IMR-90 (cell line): Measurements from ENCODE around the gene NEXMIF. TPM values are rescaled to one million over a fixed set of nuclear protein-coding genes. Genes with fewer than 3 reads are reported as not detected.

Source experiments
- ATAC-seq: fragments of 200-7000 bp; cut with Tn5 transposase; 2 replicates; pipeline ENCODE4 v1.9.1; 2020; ENCODE audit warnings: low read depth, mild to moderate bottlenecking, moderate library complexity
- BruUV-seq: library from RNA; stranded (reverse); fragments of 400-500 nt; replicated peaks from 2 replicates; lab custom pipeline; 2021; lab: Mats Ljungman, UMichigan
- CTCF ChIA-PET: fragments of 300-600 bp; formaldehyde crosslinking; extraction: SDS; loops from one replicate; lab custom pipeline; 2021; ENCODE audit warnings: antibody characterized with exemption; lab: Yijun Ruan, JAX
- POLR2A ChIA-PET: fragments of 300-600 bp; sonication (Branson Sonifier 250); formaldehyde crosslinking; loops from one replicate; lab custom pipeline; 2022; ENCODE audit warnings: antibody characterized with exemption; ENCODE audit not compliant: unreplicated experiment; lab: Charles Lee
- DNase-seq: peaks from one replicate; pipeline ENCODE4 v3.0.0; 2013
- H2AFZ ChIP-seq: replicated peaks from 2 replicates; pipeline ENCODE3; 2013; ENCODE audit warnings: low read length, mild to moderate bottlenecking; ENCODE audit not compliant: poor library complexity
- H2AK5ac ChIP-seq: 2 replicates; pipeline ENCODE4 v1.6.1; 2013; ENCODE audit warnings: low read depth, low read length, inconsistent platforms
- H2AK9ac ChIP-seq: replicated peaks from 2 replicates; pipeline ENCODE3; 2013; ENCODE audit warnings: mild to moderate bottlenecking, low read depth, low read length, moderate library complexity; ENCODE audit not compliant: poor library complexity
- H2BK120ac ChIP-seq: 2 replicates; pipeline ENCODE4 v1.6.1; 2013; ENCODE audit warnings: low read depth, low read length, inconsistent platforms
- H2BK15ac ChIP-seq: 3 replicates; pipeline ENCODE4 v1.6.1; 2013; ENCODE audit warnings: low read depth, low read length, inconsistent platforms
- H2BK20ac ChIP-seq: 2 replicates; pipeline ENCODE4 v1.6.1; 2013; ENCODE audit warnings: low read depth, mild to moderate bottlenecking, inconsistent platforms, low read length, moderate library complexity
- H2BK5ac ChIP-seq: 2 replicates; pipeline ENCODE4 v1.6.1; 2013; ENCODE audit warnings: mild to moderate bottlenecking, low read depth, low read length, inconsistent platforms; ENCODE audit not compliant: poor library complexity, severe bottlenecking
- H3K14ac ChIP-seq: replicated peaks from 2 replicates; pipeline ENCODE4 v1.6.1; 2013; ENCODE audit warnings: low read depth, low read length, inconsistent platforms
- H3K18ac ChIP-seq: 2 replicates; pipeline ENCODE4 v1.6.1; 2013; ENCODE audit warnings: low read depth, low read length, control low read depth
- H3K23ac ChIP-seq: 2 replicates; pipeline ENCODE4 v1.6.1; 2013; ENCODE audit warnings: low read depth, low read length, inconsistent platforms
- H3K27ac ChIP-seq: 2 replicates; pipeline ENCODE4 v1.5.1; 2013; ENCODE audit warnings: mild to moderate bottlenecking, control low read depth, low read length; ENCODE audit not compliant: insufficient read depth
- H3K27me3 ChIP-seq: 2 replicates; pipeline ENCODE4 v1.6.1; 2013; ENCODE audit warnings: low read length; ENCODE audit not compliant: control insufficient read depth, insufficient read depth
- H3K36me3 ChIP-seq: 2 replicates; pipeline ENCODE4 v1.6.1; 2013; ENCODE audit warnings: low read length, mixed read lengths; ENCODE audit not compliant: control insufficient read depth, insufficient read depth
- H3K4ac ChIP-seq: 2 replicates; pipeline ENCODE4 v1.6.1; 2013; ENCODE audit warnings: low read depth, low read length, inconsistent platforms
- H3K4me1 ChIP-seq: 2 replicates; pipeline ENCODE4 v1.6.1; 2013; ENCODE audit warnings: low read length, mixed read lengths; ENCODE audit not compliant: control insufficient read depth, insufficient read depth
- H3K4me2 ChIP-seq: 2 replicates; pipeline ENCODE4 v1.6.1; 2013; ENCODE audit warnings: low read depth, mild to moderate bottlenecking, control low read depth, low read length, moderate library complexity
- H3K4me3 ChIP-seq: 2 replicates; pipeline ENCODE4 v1.5.1; 2013; ENCODE audit warnings: low read depth, mild to moderate bottlenecking, control low read depth, low read length, moderate library complexity; ENCODE audit not compliant: insufficient read depth
- H3K56ac ChIP-seq: 2 replicates; pipeline ENCODE4 v1.6.1; 2013; ENCODE audit warnings: low read length, inconsistent platforms; ENCODE audit not compliant: insufficient read depth; ENCODE audit errors: extremely low read depth
- H3K79me1 ChIP-seq, 2 experiments: 2 replicates each; pipeline ENCODE4 v1.6.1; 2013; ENCODE audit warnings: low read length in 2 of 2, inconsistent platforms in 1 of 2, low read depth in 1 of 2
- H3K9ac ChIP-seq: 2 replicates; pipeline ENCODE4 v1.6.1; 2013; ENCODE audit warnings: low read depth, low read length, control low read depth
- H3K9me1 ChIP-seq: 2 replicates; pipeline ENCODE4 v1.6.1; 2013; ENCODE audit warnings: low read length, inconsistent platforms; ENCODE audit not compliant: insufficient read depth
- H3K9me3 ChIP-seq: 2 replicates; pipeline ENCODE4 v1.6.1; 2013; ENCODE audit warnings: low read length; ENCODE audit not compliant: control insufficient read depth, insufficient read depth
- H4K20me1 ChIP-seq: 2 replicates; pipeline ENCODE4 v1.6.1; 2013; ENCODE audit warnings: low read length, inconsistent platforms; ENCODE audit not compliant: insufficient read depth
- H4K5ac ChIP-seq: 2 replicates; pipeline ENCODE4 v1.6.1; 2013; ENCODE audit warnings: mild to moderate bottlenecking, low read depth, low read length, control low read depth
- H4K8ac ChIP-seq, 2 experiments: 2 replicates each; pipeline ENCODE4 v1.6.1; 2013; ENCODE audit warnings: low read depth in 2 of 2, low read length in 2 of 2, control low read depth in 1 of 2, inconsistent platforms in 1 of 2
- H4K91ac ChIP-seq: 2 replicates; pipeline ENCODE4 v1.6.1; 2013; ENCODE audit warnings: low read depth, low read length, inconsistent platforms; ENCODE audit not compliant: insufficient read depth
- BHLHE40 ChIP-seq: fragments of 150-350 bp; IDR thresholded peaks from 2 replicates; pipeline ENCODE4 v1.6.1; 2016; ENCODE audit warnings: mild to moderate bottlenecking, low read depth, low read length
- CEBPB ChIP-seq: IDR thresholded peaks from 2 replicates; pipeline ENCODE4 v1.6.1; 2012; ENCODE audit warnings: low read depth, low read length, improper control_type of control experiment
- CHD1 ChIP-seq: IDR thresholded peaks from 2 replicates; pipeline ENCODE4 v1.6.1; 2012; ENCODE audit warnings: low read depth, low read length, improper control_type of control experiment
- ELK1 ChIP-seq: fragments of 150-350 bp; IDR thresholded peaks from 2 replicates; pipeline ENCODE4 v1.6.1; 2016; ENCODE audit warnings: low read depth, mild to moderate bottlenecking, low read length, moderate library complexity, borderline replicate concordance
- FOS ChIP-seq: fragments of 150-350 bp; IDR thresholded peaks from 2 replicates; pipeline ENCODE4 v1.6.1; 2016; ENCODE audit warnings: low read depth, low read length
- MAFK ChIP-seq: IDR thresholded peaks from 2 replicates; pipeline ENCODE4 v1.6.1; 2012; ENCODE audit warnings: low read depth, low read length, improper control_type of control experiment
- MAZ ChIP-seq: IDR thresholded peaks from 2 replicates; pipeline ENCODE4 v1.6.1; 2012; ENCODE audit warnings: low read depth, mild to moderate bottlenecking, low read length, improper control_type of control experiment, moderate library complexity, borderline replicate concordance
- NFE2L2 ChIP-seq: fragments of 150-350 bp; IDR thresholded peaks from 2 replicates; pipeline ENCODE4 v1.6.1; 2016; ENCODE audit warnings: low read depth, mild to moderate bottlenecking, low read length
- RAD21 ChIP-seq: IDR thresholded peaks from 2 replicates; pipeline ENCODE4 v1.6.1; 2012; ENCODE audit warnings: low read length, improper control_type of control experiment
- RCOR1 ChIP-seq: IDR thresholded peaks from 2 replicates; pipeline ENCODE4 v1.6.1; 2012; ENCODE audit warnings: mild to moderate bottlenecking, low read length, improper control_type of control experiment; ENCODE audit not compliant: insufficient replicate concordance
- RFX5 ChIP-seq: IDR thresholded peaks from 2 replicates; pipeline ENCODE4 v1.8.0; 2012; ENCODE audit warnings: low read depth, mild to moderate bottlenecking, low read length, moderate library complexity
- USF2 ChIP-seq: fragments of 150-350 bp; IDR thresholded peaks from 2 replicates; pipeline ENCODE4 v1.6.1; 2017; ENCODE audit warnings: mild to moderate bottlenecking, antibody characterized with exemption, low read length, low read depth
- dilution Hi-C: fragments of 300-500 bp; cut with HindIII; formaldehyde crosslinking; loops from one replicate; pipeline ENCODE4 v1.14.3; 2018; ENCODE audit warnings: low sequenced_read_pairs; ENCODE audit not compliant: unreplicated experiment
- in situ Hi-C: fragments of 300-500 bp; cut with MboI; formaldehyde crosslinking; loops from 3 replicates; pipeline ENCODE4 v1.14.3; 2019; ENCODE audit warnings: low sequenced_read_pairs, inconsistent platforms, mixed read lengths
- intact Hi-C: fragments of 100-400 bp; cut with micrococcal nuclease; formaldehyde crosslinking; loops from 2 replicates; pipeline ENCODE4 v1.10.0; 2022
- polyA plus RNA-seq, 3 experiments: library from polyadenylated mRNA; depleted of rRNA; stranded (reverse); fragments of >200 nt; gene quantifications; 2 replicates each; pipeline ENCODE4 v1.2.3, GENCODE V29; 2012; ENCODE audit warnings: low replicate concordance in 1 of 3
- total RNA-seq: library from RNA; depleted of rRNA; stranded (reverse); fragments of >200 nt; gene quantifications from 2 replicates; pipeline ENCODE4 v1.2.3, GENCODE V29; 2012
- TF ChIP-seq, protein P1 (sequence below): conservative IDR thresholded peaks from 2 replicates; pipeline ENCODE4 v1.5.1; 2012; ENCODE audit warnings: mild to moderate bottlenecking, low read depth, low read length, improper control_type of control experiment

NEXMIF gene
- total and polyA plus RNA-seq, 2 of the 4 experiments (the other 2 are of a cell fraction): not detected

GRCh38 chrX:74814681-74815080 lies 110.6 kb downstream of the NEXMIF start:
- Histone ChIP-seq H3K79me1 (no peaks in the 10 kb centered on the region), H4K8ac (no peak overlapping the region), H3K4me1 (no peaks in the 10 kb centered on the region), H3K27me3 (no peaks in the 10 kb centered on the region), H4K91ac (no peak overlapping the region), H3K27ac (no peak overlapping the region), H2BK120ac (no peak overlapping the region), H2BK20ac (no peak overlapping the region), H2AK9ac (no peak overlapping the region), H2AK5ac (no peak overlapping the region), H3K36me3 (no peaks in the 10 kb centered on the region), H3K9me3 (no peaks in the 10 kb centered on the region), H3K18ac (no peak overlapping the region), H4K5ac (no peak overlapping the region), H3K4me3 (no peak overlapping the region), H2AFZ (no peak overlapping the region), H3K9me1 (no peaks in the 10 kb centered on the region), H2BK5ac (no peak overlapping the region), H3K4me2 (no peak overlapping the region), H2BK15ac (no peak overlapping the region), H4K20me1 (no peaks in the 10 kb centered on the region), H3K14ac (no peak overlapping the region), H3K9ac (no peak overlapping the region), H3K4ac (no peak overlapping the region), H3K23ac (no peak overlapping the region), H3K56ac (no peak overlapping the region)
- ChIA-PET POLR2A (no interaction called here), CTCF (no interaction called here)
- in situ Hi-C loops (no loop called here), intact Hi-C loops (no loop called here), dilution Hi-C loops (no loop called here)
- no peak for TF ChIP-seq ELK1
- TF ChIP-seq CHD1: no peak
- TF ChIP-seq, protein P1, sequence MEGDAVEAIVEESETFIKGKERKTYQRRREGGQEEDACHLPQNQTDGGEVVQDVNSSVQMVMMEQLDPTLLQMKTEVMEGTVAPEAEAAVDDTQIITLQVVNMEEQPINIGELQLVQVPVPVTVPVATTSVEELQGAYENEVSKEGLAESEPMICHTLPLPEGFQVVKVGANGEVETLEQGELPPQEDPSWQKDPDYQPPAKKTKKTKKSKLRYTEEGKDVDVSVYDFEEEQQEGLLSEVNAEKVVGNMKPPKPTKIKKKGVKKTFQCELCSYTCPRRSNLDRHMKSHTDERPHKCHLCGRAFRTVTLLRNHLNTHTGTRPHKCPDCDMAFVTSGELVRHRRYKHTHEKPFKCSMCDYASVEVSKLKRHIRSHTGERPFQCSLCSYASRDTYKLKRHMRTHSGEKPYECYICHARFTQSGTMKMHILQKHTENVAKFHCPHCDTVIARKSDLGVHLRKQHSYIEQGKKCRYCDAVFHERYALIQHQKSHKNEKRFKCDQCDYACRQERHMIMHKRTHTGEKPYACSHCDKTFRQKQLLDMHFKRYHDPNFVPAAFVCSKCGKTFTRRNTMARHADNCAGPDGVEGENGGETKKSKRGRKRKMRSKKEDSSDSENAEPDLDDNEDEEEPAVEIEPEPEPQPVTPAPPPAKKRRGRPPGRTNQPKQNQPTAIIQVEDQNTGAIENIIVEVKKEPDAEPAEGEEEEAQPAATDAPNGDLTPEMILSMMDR: no peak
- TF ChIP-seq RCOR1: no peak
- TF ChIP-seq FOS: no peak
- no peak for TF ChIP-seq MAFK
- TF ChIP-seq CEBPB: no peak
- TF ChIP-seq RFX5: no peak
- no peak for TF ChIP-seq USF2
- no peak for TF ChIP-seq BHLHE40
- no peak for TF ChIP-seq NFE2L2
- no peak for TF ChIP-seq MAZ
- TF ChIP-seq RAD21: no peak
- BruUV-seq: no TSS peak
- ATAC-seq: no peak
- DNase-seq: no peak
